ENCODE data around the gene ST6GALNAC3.

Gene ST6GALNAC3

GRCh38 chr1:76426606-76427005, 352.1 kb downstream of the ST6GALNAC3 start:
- H2AFZ ChIP-seq (ENCODE audit: low read depth) = no peak overlapping the region
- TF ChIP-seq CTCF (conservative IDR thresholded peaks at IDR 0.05; ENCODE audit: low read depth, low read length) = no peak
- H3K79me2 ChIP-seq (ENCODE audit: insufficient read depth, low read depth) = no peaks in the 10 kb centered on the region
- H3K4me1 ChIP-seq (ENCODE audit: low read depth, poor library complexity, severe bottlenecking) = peaks cover 3% of the 10 kb centered on the region
- no peak overlapping the region for H3K27ac ChIP-seq
- no peaks in the 10 kb centered on the region for H4K20me1 ChIP-seq (ENCODE audit: insufficient read depth)
- no peak overlapping the region for H3K4me2 ChIP-seq
- H3K36me3 ChIP-seq (ENCODE audit: insufficient read depth) = no peaks in the 10 kb centered on the region
- no peak overlapping the region for H3K4me3 ChIP-seq (IDR thresholded peaks at IDR 0.05; ENCODE audit: insufficient read depth, low read depth, low read length)
- no peaks in the 10 kb centered on the region for H3K27me3 ChIP-seq (ENCODE audit: insufficient read depth, low read depth)
- no peak overlapping the region for H3K9ac ChIP-seq

- H4K20me1 ChIP-seq (ENCODE audit: insufficient read depth) = no peaks in the 10 kb centered on the region
- H3K4me2 ChIP-seq = no peak overlapping the region
- no peak overlapping the region for H3K9ac ChIP-seq
- no peaks in the 10 kb centered on the region for H3K36me3 ChIP-seq (ENCODE audit: insufficient read depth)
- no peak overlapping the region for H3K27ac ChIP-seq
- H3K4me1 ChIP-seq (ENCODE audit: low read depth, poor library complexity, severe bottlenecking) = peaks cover 3% of the 10 kb centered on the region
- no peak overlapping the region for H3K4me3 ChIP-seq (IDR thresholded peaks at IDR 0.05; ENCODE audit: insufficient read depth, low read depth, low read length)
- H3K27me3 ChIP-seq (ENCODE audit: insufficient read depth, low read depth) = no peaks in the 10 kb centered on the region
- no peaks in the 10 kb centered on the region for H3K79me2 ChIP-seq (ENCODE audit: insufficient read depth, low read depth)
- no peak overlapping the region for H2AFZ ChIP-seq (ENCODE audit: low read depth)
- no peak for TF ChIP-seq CTCF (conservative IDR thresholded peaks at IDR 0.05; ENCODE audit: low read depth, low read length)
Observed at GRCh38 chr1:76428028-76428427, 353.5 kb downstream of the ST6GALNAC3 start.

GRCh38 chr1:76430531-76430930, 356.0 kb downstream of the ST6GALNAC3 start:
- no peak overlapping the region for H3K27ac ChIP-seq
- H3K4me3 ChIP-seq (IDR thresholded peaks at IDR 0.05; ENCODE audit: insufficient read depth, low read depth, low read length) = no peak overlapping the region
- H3K9ac ChIP-seq = no peak overlapping the region
- H3K4me1 ChIP-seq (ENCODE audit: low read depth, poor library complexity, severe bottlenecking) = peaks cover under 1% of the 10 kb centered on the region
- no peaks in the 10 kb centered on the region for H3K36me3 ChIP-seq (ENCODE audit: insufficient read depth)
- H3K4me2 ChIP-seq = no peak overlapping the region
- H2AFZ ChIP-seq (ENCODE audit: low read depth) = no peak overlapping the region
- no peaks in the 10 kb centered on the region for H4K20me1 ChIP-seq (ENCODE audit: insufficient read depth)
- H3K79me2 ChIP-seq (ENCODE audit: insufficient read depth, low read depth) = no peaks in the 10 kb centered on the region
- TF ChIP-seq CTCF (conservative IDR thresholded peaks at IDR 0.05; ENCODE audit: low read depth, low read length) = no peak
- H3K27me3 ChIP-seq (ENCODE audit: insufficient read depth, low read depth) = no peaks in the 10 kb centered on the region

GRCh38 chr1:76433526-76433925, 359.0 kb downstream of the ST6GALNAC3 start:
- Histone ChIP-seq H3K27ac (no peak overlapping the region), H3K79me2 (ENCODE audit: insufficient read depth, low read depth) (no peaks in the 10 kb centered on the region), H3K4me1 (ENCODE audit: low read depth, poor library complexity, severe bottlenecking) (no peaks in the 10 kb centered on the region), H4K20me1 (ENCODE audit: insufficient read depth) (no peaks in the 10 kb centered on the region), H3K36me3 (ENCODE audit: insufficient read depth) (no peaks in the 10 kb centered on the region), H3K4me2 (no peak overlapping the region), H3K27me3 (ENCODE audit: insufficient read depth, low read depth) (no peaks in the 10 kb centered on the region), H3K9ac (no peak overlapping the region), H3K4me3 (IDR thresholded peaks at IDR 0.05; ENCODE audit: insufficient read depth, low read depth, low read length) (no peak overlapping the region), H2AFZ (ENCODE audit: low read depth) (no peak overlapping the region)
- TF ChIP-seq CTCF (conservative IDR thresholded peaks at IDR 0.05; ENCODE audit: low read depth, low read length) = no peak

All from KMS-11 (cell line).